Calu3 (cell line): ENCODE measurements around the gene FOSB. TPM values are rescaled to one million over a fixed set of nuclear protein-coding genes. Genes with fewer than 3 reads are reported as not detected.

Experiments used
- BruUV-seq: library from RNA; stranded (reverse); fragments of 400-500 nt; replicated peaks from 2 replicates; lab custom pipeline; 2021; lab: Mats Ljungman, UMichigan
- CTCF ChIA-PET: fragments of 300-600 bp; sonication (Branson Sonifier 250); formaldehyde crosslinking; loops from one replicate; lab custom pipeline; 2022; ENCODE audit warnings: antibody characterized with exemption; lab: Charles Lee
- DNase-seq: peaks from one replicate; pipeline ENCODE4 v3.0.0; 2022
- H3K27ac Mint-ChIP-seq: one replicate; pipeline ENCODE4 v1.8.0; 2022; ENCODE audit warnings: mixed read lengths; ENCODE audit not compliant: unreplicated experiment
- H3K27me3 Mint-ChIP-seq: one replicate; pipeline ENCODE4 v1.8.0; 2022; ENCODE audit warnings: mixed read lengths; ENCODE audit not compliant: unreplicated experiment
- H3K36me3 Mint-ChIP-seq: one replicate; pipeline ENCODE4 v1.8.0; 2022; ENCODE audit warnings: mild to moderate bottlenecking, moderate library complexity, mixed read lengths; ENCODE audit not compliant: insufficient read depth, unreplicated experiment
- H3K4me1 Mint-ChIP-seq: one replicate; pipeline ENCODE4 v1.8.0; 2022; ENCODE audit warnings: mild to moderate bottlenecking, low read depth, mixed read lengths; ENCODE audit not compliant: unreplicated experiment
- H3K4me3 Mint-ChIP-seq: one replicate; pipeline ENCODE4 v1.8.0; 2022; ENCODE audit warnings: mild to moderate bottlenecking, low read depth, moderate library complexity, mixed read lengths; ENCODE audit not compliant: unreplicated experiment
- H3K9me3 Mint-ChIP-seq: one replicate; pipeline ENCODE4 v1.8.0; 2022; ENCODE audit warnings: low read depth, mixed read lengths; ENCODE audit not compliant: unreplicated experiment
- intact Hi-C: fragments of 100-400 bp; cut with micrococcal nuclease; formaldehyde crosslinking; loops from one replicate; pipeline ENCODE4 v1.10.0; 2022; ENCODE audit not compliant: unreplicated experiment
- total RNA-seq: library from RNA; stranded (reverse); gene quantifications from 2 replicates; pipeline ENCODE4 v1.2.3, GENCODE V29; 2022
- TF ChIP-seq, protein P1 (sequence below): fragments of 200-600 bp; IDR thresholded peaks from one replicate; pipeline ENCODE4 v1.8.0; 2022; ENCODE audit warnings: antibody characterized with exemption; ENCODE audit not compliant: unreplicated experiment

FOSB gene
- total RNA-seq, 1 experiment from 2014 or later, result 23.8 TPM

DNA sequence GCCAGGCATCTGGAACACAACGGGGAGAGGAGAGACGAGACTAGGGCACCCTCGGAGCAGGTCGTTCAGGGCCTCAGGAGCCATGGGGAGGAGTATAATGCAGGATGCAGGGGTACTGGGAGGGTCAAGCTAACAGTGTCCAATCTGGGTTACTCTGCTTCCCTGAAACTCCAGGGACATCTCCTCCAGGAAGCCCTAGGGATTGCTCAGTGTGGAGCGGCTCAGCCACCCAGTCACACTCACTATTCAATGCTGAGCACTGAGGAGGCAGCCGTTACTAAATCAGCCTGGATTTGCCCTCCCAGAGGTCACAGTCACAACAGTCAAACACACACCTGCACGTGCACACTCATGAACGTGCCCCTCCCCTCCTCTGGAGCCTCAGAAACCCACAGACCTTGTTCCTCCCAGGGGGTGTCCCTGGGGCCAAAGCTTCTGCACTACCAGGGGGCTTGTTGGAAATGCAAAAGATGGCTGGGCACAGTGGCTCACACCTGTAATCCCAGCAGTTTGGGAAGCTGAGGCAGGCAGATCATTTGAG is 6.9 kb upstream of the FOSB start:
- CTCF ChIA-PET, result no interaction called here
- H3K9me3 Mint-ChIP-seq, result no peaks in the 10 kb centered on the region
- intact Hi-C loops, result no loop called here

DNA sequence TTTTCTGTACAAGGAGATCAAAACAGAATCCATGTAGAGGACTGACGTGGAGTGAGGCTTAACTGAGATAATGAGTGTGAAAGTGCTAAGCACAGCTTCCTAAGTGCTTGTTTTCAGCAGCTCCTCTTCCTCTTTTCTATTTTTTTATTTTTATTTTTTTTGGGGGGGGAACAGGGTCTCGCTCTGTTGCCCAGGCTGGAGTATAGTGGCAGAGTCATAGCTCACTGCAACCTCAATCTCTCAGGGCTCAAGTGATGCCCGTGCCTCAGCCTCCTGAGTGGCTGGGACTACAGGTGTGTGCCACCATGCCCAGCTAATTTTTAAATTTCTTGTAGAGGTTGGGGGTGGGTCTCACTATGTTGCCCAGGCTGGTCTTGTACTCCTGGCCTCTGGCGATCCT is 5.6 kb upstream of the FOSB start:
- peaks cover 13% of the 10 kb centered on the region for H3K27me3 Mint-ChIP-seq
- no peaks in the 10 kb centered on the region for H3K9me3 Mint-ChIP-seq
- H3K4me1 Mint-ChIP-seq, result peaks cover 32% of the 10 kb centered on the region
- H3K27ac Mint-ChIP-seq, result no peak overlapping the region
- no peak overlapping the region for H3K4me3 Mint-ChIP-seq
- BruUV-seq, result no TSS peak
- peaks cover 21% of the 10 kb centered on the region for H3K36me3 Mint-ChIP-seq
- intact Hi-C loops, result no loop called here
- CTCF ChIA-PET, result no interaction called here
- TF ChIP-seq, protein P1, sequence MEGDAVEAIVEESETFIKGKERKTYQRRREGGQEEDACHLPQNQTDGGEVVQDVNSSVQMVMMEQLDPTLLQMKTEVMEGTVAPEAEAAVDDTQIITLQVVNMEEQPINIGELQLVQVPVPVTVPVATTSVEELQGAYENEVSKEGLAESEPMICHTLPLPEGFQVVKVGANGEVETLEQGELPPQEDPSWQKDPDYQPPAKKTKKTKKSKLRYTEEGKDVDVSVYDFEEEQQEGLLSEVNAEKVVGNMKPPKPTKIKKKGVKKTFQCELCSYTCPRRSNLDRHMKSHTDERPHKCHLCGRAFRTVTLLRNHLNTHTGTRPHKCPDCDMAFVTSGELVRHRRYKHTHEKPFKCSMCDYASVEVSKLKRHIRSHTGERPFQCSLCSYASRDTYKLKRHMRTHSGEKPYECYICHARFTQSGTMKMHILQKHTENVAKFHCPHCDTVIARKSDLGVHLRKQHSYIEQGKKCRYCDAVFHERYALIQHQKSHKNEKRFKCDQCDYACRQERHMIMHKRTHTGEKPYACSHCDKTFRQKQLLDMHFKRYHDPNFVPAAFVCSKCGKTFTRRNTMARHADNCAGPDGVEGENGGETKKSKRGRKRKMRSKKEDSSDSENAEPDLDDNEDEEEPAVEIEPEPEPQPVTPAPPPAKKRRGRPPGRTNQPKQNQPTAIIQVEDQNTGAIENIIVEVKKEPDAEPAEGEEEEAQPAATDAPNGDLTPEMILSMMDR, result no peak
- no peak for DNase-seq

More for the DNA sequence above, 6.9 kb upstream of the FOSB start:
- H3K27me3 Mint-ChIP-seq, result peaks cover 13% of the 10 kb centered on the region
- peaks cover 42% of the 10 kb centered on the region for H3K4me1 Mint-ChIP-seq
- no peak overlapping the region for H3K27ac Mint-ChIP-seq
- no peak overlapping the region for H3K4me3 Mint-ChIP-seq
- H3K36me3 Mint-ChIP-seq, result peaks cover 15% of the 10 kb centered on the region
- TF ChIP-seq, protein P1, result no peak
- DNase-seq, result no peak
- no TSS peak for BruUV-seq

DNA sequence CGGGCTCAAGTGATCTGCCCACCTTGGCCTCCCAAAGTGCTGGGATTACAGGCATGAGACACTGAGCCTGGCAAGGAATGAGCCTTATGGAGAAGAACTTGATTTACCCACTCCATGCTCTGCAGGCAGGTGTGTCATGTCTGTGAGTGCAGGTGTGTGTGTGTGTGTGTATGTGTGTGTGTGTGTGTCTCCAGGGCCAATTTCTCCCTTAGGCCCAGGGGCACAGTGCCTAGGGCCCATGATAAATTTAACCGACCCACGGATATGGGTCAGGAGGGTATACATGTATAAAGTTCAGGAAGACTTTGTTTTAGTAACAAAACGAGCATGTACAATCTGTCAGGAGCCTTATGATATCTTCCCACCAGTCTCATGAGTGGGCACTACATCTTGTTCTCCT is 4.6 kb upstream of the FOSB start:
- BruUV-seq, result no TSS peak
- Mint-ChIP-seq H3K4me1 (peaks cover 30% of the 10 kb centered on the region), H3K27ac (no peak overlapping the region), H3K9me3 (no peaks in the 10 kb centered on the region), H3K36me3 (peaks cover 32% of the 10 kb centered on the region), H3K4me3 (no peak overlapping the region), H3K27me3 (peaks cover 13% of the 10 kb centered on the region)
- DNase-seq, result no peak
- intact Hi-C loops, result no loop called here
- TF ChIP-seq, protein P1, result no peak
- CTCF ChIA-PET, result no interaction called here

DNA sequence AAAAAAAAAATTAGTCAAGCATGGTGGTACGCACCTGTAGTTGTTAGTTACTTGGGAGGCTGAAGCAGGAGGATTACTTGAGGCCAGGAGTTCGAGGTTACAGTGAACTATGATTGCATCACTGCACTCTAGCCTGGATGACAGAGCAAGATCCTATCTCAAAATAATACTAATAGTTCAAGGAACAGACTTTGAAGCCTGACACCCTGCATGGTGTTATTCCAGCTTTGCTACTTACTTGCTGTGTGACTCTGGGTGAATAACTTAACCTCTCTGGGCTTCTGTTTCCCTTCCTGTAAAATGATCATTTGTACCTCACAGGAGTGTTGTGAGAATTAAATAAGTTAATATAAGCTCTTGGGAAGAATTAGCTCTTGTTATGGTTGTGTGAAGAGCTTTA is 3.5 kb upstream of the FOSB start:
- no peak for DNase-seq
- BruUV-seq, result no TSS peak
- no peaks in the 10 kb centered on the region for H3K9me3 Mint-ChIP-seq
- CTCF ChIA-PET, result interaction anchor here (0.6 kb wide), 1 partner anchor 154 kb away, joined by 3 read pairs; no protein-coding TSS in a partner anchor
- TF ChIP-seq, protein P1, result no peak
- H3K27me3 Mint-ChIP-seq, result peaks cover 13% of the 10 kb centered on the region
- peaks cover 28% of the 10 kb centered on the region for H3K4me1 Mint-ChIP-seq
- peaks cover 38% of the 10 kb centered on the region for H3K36me3 Mint-ChIP-seq
- intact Hi-C loops, result no loop called here
- no peak overlapping the region for H3K27ac Mint-ChIP-seq
- H3K4me3 Mint-ChIP-seq, result no peak overlapping the region
